Renal pelvis (tissue), 4 donors: Measurements from ENCODE around the gene NEGR1. TPM values are rescaled to one million over a fixed set of nuclear protein-coding genes. Genes with fewer than 3 reads are reported as not detected.
A peak's percentile ranks its signal among the peaks of the same experiment; 100 is the strongest.

Source experiments
- DNase-seq: peaks from one replicate; pipeline ENCODE4 v3.0.0-alpha.2; 2013
- polyA plus RNA-seq, 3 donors: library from polyadenylated mRNA; unstranded; fragments of 120-200 nt; gene quantifications; one replicate each; pipeline ENCODE4 v1.2.1, GENCODE V29; 2013; ENCODE audit not compliant: insufficient read length in 3 of 3

NEGR1 gene
- polyA plus RNA-seq, 3 donors, result 3.3 to 4.8 (median 3.5) TPM

DNA sequence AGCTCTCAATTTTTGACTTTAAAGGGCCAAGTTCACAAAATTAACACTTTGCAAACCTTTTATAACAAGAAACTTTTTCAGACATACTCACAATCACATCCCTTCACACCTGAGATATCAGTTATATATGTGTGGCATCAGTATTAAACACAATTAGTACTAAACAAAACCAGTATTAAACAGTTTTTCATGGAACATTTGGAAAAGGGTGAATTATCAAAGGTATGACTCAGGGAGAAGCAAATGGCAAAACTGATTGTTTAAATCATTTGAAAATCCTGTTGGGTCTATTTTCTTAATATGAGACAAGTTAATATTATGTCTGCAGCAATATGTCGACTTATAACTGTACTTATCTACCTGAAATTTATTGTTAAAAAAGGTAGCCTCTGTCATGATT, 587.3 kb downstream of the NEGR1 start:
- DNase-seq, result no peak

DNA sequence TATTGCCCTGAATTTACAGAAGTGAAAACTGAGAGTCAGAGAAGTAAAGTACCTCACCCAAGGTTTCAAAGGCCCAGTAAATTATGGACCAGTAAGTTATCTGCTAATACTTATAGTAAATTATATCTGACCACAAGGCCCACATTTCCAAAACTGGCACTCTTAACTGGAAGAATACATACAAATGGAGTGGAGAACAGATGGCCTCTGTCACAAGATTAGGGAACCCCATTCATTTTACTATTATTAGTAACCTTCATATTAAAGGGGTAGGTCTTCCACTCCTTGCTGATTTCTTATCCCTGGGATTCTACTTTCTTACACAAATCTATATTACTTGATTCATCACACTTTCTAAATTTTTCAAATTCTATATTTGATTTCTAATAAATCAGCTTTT, 588.8 kb downstream of the NEGR1 start:
- no peak for DNase-seq

DNA sequence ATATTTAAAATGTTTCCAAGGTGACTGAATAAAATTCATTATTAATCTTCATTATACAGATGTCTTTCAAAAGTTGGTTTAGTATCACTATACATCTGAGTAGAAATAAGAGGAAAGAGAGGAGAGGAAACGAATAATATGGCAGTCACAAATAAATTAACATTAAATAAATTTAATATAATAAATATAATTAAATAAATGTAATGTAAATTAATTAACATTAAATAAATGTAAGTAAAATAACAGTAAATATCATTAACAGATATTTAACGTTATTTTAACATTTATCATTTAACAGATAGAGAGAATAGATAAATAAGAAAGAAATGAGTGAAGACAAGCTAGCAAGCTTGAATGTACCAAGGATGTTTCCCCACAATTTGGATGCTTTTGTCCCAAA, 592.7 kb downstream of the NEGR1 start:
- no peak for DNase-seq

DNA sequence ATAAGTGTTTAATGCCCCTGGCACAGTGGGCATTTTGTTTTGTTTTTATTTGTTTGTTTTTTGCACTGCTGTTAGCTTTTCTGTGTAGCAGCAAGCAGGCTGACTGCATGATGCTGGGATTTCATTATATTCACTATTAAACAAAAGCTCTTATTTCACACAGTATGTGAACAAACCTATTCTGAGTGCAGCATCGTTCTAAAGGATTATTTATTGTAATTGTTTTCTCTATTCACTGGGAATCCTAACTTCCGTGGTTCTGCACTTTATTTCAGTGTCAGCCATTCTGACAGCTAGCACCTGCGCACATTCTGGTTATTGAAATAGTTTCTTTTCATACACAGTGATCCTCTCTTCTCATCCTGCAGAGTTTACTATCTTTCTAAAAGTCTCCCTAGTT, 595.0 kb downstream of the NEGR1 start:
- no peak for DNase-seq

DNA sequence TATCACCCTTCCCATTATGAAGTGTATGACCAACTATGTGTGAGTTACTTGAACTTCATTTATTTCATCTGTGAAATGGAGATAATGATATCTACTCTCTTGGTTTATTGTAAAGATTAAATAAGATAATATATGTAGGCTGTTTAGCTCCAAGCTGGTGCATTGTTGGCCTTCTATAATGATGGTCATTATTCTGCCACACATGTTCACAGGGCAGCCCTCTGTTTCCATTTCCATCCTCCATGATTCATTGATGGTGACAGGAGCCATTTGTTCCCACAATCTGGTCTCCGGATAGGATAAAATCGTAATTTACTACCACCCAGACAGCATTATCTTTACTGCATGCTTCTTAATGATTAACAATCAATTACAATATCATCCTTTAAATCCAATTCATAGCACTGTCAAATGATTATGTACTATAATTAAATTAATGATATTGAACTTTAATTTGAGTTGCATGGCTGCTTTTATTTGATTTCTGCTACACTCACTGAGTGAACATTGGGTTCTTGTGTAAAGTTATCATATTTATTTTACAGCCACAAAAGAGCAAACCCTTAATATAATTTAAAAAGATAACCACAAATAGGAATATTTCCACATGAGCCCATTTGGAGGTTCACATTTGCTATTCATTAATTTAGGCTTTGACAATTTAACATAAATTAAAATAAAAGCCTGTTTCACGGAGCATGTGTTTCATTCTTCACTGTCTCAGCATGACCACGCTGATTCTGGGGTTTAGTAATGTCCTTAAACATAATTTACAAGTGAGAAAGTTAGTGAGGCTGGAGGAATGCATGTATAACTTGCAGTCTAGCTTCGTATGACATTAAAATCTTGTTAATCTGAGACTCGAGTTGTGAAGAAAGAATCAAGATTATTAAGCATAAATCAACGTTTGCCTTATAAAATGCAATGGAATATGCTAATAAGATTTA, 605.1 kb downstream of the NEGR1 start:
- peak; percentile 62 for DNase-seq

DNA sequence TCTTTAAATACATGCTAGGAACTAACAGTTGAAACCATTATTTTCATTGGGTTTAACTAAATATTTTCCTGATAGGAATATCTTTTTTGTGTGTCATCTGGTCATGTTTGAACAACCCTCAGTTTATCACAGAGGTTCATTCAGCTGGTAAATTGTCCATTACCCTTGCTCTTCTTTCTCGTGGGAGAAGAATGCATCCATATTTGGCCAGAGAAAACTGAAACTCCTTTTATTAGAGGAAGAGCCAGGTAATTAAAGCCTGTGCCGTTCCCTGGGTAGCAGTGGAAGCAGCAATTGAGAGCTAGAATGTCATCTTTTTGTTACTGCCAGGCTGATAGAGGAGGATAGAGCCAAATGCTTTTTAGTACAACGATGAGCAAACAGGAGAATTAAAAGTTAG, 614.3 kb downstream of the NEGR1 start:
- DNase-seq, result no peak

DNA sequence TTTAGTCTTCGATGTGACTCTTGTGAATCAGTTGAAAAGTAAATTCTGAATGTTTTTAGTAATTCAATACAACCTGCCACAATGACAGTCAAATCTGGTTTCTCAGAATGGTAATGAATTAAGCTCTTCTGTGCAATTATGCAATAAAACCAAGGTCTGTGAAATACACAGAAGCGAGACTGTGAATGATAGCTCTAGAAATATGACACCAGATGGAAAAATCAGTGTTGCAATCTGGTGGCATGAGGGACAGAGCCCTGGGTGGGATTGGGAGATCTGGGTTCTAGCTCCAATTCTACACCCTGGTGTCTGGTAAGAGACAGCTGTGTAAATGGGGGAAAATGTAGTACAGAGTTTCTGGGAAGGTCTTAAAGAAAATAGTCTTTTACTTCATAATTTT, 615.1 kb downstream of the NEGR1 start:
- no peak for DNase-seq

DNA sequence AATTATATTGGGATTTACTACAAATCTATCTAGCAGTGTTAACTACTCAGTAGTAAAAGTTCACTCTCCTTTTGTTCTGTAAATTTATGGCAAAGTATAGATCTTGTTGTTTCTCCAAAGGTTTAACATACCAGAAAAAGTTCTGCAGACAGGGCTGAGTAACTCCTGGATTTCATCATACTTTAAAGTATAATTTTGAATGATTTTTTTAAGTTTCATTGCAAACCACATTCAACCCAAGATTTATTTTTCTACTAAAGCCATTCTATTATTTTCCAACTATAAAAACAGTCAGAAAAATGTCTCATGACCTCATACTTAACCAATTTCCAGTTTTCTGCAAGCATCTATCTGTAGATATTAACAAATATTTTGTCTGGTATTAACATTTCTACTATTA, 615.7 kb downstream of the NEGR1 start:
- no peak for DNase-seq

DNA sequence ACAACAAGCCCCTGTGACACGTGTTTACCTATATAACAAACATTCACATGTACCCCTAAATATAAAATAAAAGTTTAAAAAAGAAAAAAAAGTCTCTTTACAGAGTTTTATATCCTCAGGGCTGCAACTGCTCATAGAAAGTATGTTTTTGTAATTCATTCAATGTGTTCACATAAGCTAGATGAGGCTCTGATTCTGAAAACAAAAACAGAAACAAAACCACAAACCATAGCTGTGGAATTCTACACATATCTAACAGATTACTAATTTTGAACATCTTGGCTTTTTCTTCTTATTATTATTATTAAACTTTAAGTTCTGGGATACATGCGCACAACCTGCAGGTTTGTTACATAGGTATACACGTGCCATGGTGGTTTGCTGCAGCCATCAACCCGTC, 621.9 kb downstream of the NEGR1 start:
- DNase-seq, result no peak

DNA sequence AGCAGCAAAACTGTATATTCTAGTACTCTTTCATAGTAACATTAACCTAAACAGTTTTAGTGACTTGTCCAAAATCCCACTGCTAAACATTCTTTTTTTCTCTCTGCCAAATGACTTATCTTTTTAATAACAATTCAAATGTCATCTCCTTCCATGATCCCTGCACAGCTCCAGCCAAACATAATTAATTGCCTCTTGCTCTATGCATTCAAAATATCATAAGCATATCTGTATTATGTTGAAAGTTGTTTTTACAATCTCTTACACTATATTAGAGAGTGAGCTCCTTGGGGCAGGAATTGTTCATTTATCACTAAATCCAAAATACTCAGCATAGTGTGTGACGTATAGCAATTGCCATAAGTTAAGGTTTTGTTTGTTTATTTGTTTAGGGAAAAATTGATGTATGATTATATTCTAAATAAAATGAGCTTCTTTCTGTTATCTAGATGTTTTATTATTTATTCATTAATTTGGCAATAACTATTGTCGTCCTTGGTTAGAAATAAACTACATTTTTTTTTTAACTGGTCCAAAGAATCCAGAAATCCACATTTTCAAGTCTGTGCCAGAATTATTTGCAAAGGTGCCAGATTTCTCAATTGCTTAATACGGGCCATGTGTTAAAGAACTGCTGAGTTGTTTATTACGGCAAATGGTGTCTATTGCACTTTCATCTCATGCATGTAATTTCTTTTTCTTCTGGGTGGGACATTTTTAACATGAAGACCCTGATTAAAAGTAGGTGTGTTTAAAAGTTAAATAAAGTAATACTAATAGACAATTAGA, 624.3 kb downstream of the NEGR1 start:
- DNase-seq, result peak; percentile 26

DNA sequence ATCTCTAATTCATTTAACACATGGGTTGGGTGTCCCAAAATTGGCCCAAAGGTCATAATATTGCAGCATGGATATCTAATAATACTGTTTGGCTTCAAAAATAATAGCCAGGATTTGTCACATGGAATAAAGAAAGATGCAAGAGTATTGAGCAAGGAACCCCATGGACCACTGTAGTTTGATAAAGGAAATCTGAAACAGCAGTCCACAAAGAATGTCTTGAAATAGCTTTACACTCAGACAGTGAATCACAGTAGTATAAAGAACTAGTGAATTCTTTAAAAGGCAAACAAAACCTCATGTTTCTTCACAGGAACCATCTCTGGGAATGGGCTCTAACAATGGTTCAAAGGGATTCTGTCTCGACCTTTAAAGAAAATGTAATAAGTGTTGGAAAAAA, 625.4 kb downstream of the NEGR1 start:
- no peak for DNase-seq

DNA sequence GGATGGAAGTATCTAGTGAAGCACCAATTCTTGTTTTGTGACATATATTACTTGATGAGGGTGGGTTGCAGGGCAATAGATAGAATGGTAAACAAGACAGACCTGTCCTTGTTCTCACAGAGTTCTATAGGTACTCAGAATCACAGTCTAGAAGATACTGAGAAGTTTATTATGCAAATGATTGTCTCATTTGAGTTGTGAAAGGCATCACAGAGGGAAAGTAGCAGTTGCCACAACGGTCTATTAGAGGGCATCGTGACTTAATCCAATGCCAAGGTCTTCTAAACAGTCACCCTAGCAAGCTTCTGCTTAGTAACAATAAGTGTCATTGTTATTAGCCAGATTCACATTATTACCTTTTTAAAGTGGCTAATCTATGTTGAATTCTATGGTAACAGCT, 626.7 kb downstream of the NEGR1 start:
- no peak for DNase-seq

DNA sequence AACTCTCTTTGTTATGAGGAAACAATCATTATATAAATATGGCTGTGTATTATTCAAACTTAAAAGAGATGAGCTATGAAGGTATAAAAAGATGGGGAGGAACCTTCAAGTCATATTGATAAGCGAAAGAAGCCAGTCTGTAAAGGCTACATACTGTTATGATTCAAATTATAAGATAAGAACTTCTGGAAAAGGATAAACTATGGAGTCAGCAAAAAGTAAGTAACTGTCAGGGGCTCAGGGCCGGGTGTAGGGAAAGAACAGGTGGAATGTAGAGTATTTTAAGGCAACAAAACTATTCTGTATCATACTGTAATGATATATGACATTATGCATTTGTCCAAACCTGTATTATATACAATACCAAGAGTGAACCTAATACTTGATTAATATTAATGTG, 628.4 kb downstream of the NEGR1 start:
- DNase-seq, result no peak

DNA sequence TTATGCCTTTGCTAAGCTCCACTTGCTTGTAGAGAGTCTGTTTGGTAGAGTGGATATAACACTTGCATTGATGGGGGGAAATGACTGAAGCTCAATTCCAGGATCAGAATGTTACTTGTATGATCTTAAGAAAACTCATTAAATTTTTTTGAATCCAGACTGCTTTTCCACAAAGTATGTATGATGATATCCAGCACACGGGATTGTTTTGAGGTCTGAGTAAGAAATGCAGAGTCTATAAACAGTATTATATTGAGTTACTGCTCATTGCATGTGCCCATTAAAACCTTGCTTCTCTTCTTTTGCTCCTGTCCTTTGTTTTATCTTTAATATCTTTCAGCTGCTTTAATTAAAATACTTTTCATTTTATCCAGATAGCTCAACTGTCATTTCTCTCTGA, 631.1 kb downstream of the NEGR1 start:
- no peak for DNase-seq

DNA sequence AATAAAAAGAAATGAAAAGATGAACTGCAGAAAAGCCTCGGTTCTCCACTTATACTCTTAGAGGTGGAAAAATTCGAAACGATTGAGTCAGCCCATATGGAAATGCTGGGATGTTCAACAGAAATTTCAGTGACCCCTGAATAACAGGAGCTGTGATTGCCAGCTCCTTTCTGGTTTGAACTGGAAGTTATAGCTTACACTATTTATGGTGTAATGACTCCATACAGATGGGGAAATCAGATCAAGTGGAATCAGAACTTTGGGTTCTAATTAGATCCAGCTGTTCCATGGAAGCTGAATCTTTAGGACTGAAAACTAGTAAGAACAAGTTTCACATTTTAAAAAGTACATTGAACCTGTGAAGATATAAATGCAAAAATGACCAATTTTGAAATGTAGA, 632.2 kb downstream of the NEGR1 start:
- DNase-seq, result no peak

DNA sequence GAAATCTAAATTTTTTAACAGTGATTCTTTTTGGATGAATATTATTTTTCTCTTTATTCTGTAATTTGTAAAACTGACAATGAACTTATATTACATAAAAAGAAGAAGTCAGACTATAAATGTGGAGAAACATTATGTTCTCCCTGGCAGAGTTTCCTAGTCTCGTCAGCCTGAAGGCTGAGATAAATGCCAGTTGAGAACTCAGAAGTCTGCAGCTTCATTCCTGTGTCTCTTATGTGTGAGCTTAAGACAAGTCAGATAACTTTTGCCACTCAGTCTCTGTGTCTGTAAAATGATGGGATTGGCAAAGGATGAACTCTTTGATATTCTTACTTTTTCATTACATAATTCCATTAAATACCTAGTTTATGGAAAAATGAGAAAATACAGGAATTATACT, 632.7 kb downstream of the NEGR1 start:
- no peak for DNase-seq

DNA sequence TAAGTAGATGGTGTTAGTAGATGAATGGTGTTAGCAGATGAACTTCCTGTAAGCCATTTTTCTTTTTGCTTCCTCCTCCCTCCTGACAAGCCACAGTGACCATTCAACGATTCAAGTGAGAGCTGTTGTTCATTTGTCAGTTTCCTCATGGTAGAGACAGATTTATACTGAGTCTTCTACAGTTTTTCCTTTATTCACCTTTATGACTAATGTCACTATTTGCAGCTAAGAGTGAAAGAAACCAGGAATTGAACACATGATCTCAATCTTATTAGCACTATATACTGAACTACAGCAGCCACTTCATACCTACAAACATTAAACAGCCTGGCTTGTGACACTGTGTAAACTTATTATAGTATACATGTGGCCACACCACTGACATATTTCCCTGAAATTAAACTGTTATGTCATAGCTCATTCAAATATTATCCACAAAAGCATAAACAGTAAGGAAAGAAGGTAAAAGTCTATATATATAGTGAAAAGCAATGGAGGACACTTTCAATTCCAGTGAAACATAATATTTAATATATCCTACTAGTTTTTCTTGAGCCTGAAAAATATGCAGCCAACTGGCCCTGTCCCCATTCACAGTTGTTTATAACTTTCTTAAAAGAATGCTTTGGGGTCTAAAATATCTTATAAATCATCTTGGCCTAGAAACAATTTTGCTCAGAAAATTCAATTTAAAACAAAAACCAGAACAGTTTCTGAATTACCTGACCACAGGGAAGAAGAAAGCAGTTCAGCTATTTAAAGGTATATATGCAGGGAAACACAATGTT, 634.6 kb downstream of the NEGR1 start:
- no peak for DNase-seq

DNA sequence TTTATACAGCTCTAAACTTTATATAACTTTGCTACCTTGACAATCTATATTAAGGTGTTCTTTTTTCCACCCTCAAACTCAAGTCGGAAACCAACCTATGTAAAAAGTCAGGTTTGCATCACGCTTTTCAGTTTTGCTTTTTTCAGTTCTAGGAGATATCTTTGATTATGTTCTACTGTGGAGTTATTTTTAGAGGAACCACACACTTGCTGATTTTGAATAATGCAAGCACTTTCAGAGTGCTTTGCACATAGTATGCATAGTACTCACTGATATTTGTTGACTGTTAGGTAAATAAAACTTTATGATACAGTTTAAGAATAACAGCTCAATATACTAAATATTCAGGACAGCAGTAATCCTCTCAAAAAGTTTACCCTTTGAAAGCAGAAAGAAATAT, 637.3 kb downstream of the NEGR1 start:
- DNase-seq, result no peak

DNA sequence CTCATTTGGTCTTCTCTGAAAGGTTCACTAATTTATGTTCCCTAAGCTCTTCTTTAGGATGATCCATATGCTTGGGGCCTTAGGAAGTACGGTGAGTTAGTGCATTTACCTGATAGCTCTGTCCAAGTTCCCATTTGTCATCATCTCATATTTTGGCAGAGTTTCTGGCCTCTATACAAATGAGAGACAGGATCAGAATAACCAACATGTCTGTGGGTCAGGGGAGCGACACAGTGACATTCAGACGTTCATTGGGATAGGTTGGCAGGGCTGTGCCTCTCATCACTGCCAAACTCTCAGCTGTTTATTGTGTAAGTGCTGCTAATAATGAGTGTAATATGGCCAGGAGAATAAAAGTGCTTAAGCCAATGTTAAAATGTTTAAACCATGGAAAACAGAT, 640.4 kb downstream of the NEGR1 start:
- DNase-seq, result no peak

DNA sequence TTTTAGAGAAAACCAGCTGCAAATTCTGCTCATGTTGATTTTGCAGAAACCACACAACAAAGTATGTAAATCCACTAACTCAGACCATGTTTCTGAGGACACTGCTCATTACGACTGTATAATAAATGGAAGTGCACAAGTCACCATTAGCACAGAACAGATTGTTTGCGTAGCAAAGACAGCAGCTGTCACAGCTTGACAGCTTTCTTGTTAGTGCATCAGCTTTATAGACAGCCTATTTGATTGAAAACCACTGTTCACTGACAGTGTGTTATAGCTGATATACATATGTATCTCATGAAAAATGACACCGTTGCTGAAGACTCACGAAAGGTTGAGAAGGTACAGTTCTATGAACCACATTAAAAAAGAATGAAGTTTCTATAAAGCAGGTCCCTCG, 641.3 kb downstream of the NEGR1 start:
- DNase-seq, result no peak

DNA sequence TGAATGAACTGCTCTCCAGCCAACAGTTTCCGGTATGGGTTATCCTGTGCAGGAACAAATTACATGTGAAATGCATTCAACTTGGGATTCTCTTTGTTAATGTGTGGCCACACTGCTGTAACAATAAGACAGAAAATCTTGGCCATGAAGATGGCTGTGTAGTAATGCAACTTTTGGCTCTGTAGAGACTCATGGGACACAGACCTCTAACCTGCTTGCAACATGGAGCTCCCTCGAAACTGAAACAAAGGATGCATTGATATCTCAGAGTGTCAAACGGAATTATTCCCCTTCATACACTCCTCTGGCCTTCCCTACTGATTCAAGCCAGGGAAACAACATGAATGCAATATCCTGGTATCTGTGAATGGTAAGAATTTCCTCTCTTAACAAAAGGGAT, 642.2 kb downstream of the NEGR1 start:
- no peak for DNase-seq

DNA sequence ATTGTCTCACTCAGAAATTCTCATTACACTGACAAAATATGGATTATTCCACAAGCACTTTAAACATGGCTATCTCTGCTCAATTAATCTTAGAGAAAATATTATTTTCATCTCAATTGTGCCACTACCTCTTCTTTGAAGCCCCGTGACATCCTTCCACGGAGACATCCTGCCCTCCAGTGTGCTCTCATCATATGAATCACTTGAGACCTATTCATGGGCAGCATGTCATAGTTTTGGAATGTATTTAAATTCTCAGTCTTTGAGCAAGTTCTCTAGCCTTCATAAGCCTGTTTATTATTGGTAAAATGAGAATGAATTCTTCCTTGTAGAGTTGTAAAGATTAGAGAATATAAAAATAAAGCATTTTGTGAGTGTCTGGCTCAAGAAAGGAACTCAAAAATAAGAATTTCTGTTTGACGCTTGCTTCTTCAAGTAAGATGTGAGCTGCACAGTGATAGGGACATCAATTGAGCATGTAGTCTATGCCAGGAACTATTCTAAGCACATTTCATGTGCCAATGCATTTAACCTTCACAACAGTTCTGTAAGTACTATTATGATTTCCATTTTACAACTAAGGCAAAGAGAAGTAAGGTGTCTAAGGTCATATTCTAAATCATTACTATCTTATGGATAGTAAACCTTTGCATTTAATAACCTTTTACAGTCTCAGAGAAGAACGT, 644.1 kb downstream of the NEGR1 start:
- DNase-seq, result no peak
